ENCODE data around the gene GLI3. TPM values are rescaled to one million over a fixed set of nuclear protein-coding genes. Genes with fewer than 3 reads are reported as not detected.

The GLI3 gene
- total RNA-seq, 1 experiment from 2014 or later, result 45.0 TPM

DNA sequence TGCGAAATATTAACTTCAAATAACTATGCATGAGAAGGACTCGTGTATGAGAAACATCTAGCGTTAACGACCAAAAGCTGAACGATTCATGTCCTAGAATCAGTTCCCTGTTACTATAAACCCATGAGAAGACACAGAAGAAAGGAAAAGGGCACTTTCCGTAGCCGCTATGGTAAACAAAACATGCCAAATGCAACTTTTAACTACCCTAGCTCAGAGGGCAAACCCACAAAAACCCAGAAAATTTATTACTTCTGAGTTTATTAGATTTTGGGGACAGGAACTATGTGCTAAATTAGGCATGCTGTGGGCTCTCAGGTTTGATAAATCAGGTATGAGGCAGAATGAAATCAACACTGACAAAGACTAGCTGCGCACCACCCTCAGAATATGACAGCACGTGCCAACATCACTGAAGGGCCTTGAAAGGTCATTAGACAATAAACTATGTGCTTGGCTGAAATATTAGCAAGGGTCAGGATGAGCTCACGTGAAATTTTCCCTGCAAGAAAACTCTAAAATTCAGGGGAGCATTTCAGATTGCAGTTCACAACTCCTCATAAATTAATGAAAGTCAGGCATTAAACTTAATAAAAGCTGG, 102.6 kb downstream of the GLI3 start:
- no peak overlapping the region for H3K27ac ChIP-seq (ENCODE audit: insufficient read length, low read depth, low read length)
- no peak overlapping the region; a peak in 1 of 7 replicates for H3K27ac Mint-ChIP-seq
- WGBS (ENCODE audit: extremely low coverage, insufficient read length, low lambda C conversion rate), result no CpG with 5 or more reads among the region's 10 CpGs

More for the DNA sequence above, 102.6 kb downstream of the GLI3 start:
- Histone ChIP-seq H3K23me2 (ENCODE audit: insufficient read length, low read depth, low read length, poor library complexity, severe bottlenecking) (no peaks in the 10 kb centered on the region), H4K5ac (ENCODE audit: insufficient read length, low read depth, low read length) (no peak overlapping the region), H2BK15ac (ENCODE audit: low read depth, low read length) (no peak overlapping the region), H2BK120ac (ENCODE audit: low read depth, low read length, poor library complexity, severe bottlenecking) (no peak overlapping the region), H4K91ac (ENCODE audit: insufficient read length, low read depth, low read length) (no peak overlapping the region), H3K23ac (ENCODE audit: insufficient read length, low read depth, low read length) (no peak overlapping the region), H2BK12ac (ENCODE audit: insufficient read length, low read depth, low read length) (no peak overlapping the region), H3K9me3 (ENCODE audit: control insufficient read depth, low read depth, low read length) (no peaks in the 10 kb centered on the region), H3K27me3 (ENCODE audit: insufficient read depth, low read length) (no peaks in the 10 kb centered on the region), H3T11ph (ENCODE audit: low read length) (no peak overlapping the region), H4K8ac (replicated peaks; ENCODE audit: insufficient read length, low read depth, low read length) (no peak overlapping the region), H2BK20ac (ENCODE audit: low read depth, low read length, poor library complexity, severe bottlenecking) (no peak overlapping the region), H3K79me1 (ENCODE audit: insufficient read depth, low read depth, low read length, poor library complexity, severe bottlenecking) (peaks cover 2% of the 10 kb centered on the region), H4K20me1 (ENCODE audit: control insufficient read depth, insufficient read depth, insufficient read length) (no peaks in the 10 kb centered on the region), H3K4ac (ENCODE audit: low read depth, low read length) (no peak overlapping the region), H3K56ac (ENCODE audit: insufficient read length, low read depth, low read length) (no peak overlapping the region), H3K4me1 (ENCODE audit: insufficient read depth, low read length) (no peaks in the 10 kb centered on the region), H2AFZ (ENCODE audit: low read length) (no peak overlapping the region), H2BK5ac (ENCODE audit: insufficient read length, low read length) (no peak overlapping the region), H3K18ac (ENCODE audit: insufficient read length, low read depth, low read length) (no peak overlapping the region), H3K9ac (ENCODE audit: extremely low read depth, insufficient read length, low read length) (no peak overlapping the region), H3K79me2 (ENCODE audit: insufficient read depth, low read length) (0 out of 2 replicates have a peak, but pooled peaks cover 1% of the 10 kb centered on the region), H2AK5ac (ENCODE audit: insufficient read length, low read length) (no peak overlapping the region), H3K4me2 (ENCODE audit: insufficient read depth, insufficient read length, low read length) (no peak overlapping the region), H3K14ac (ENCODE audit: insufficient read depth, low read length) (no peak overlapping the region)
- Mint-ChIP-seq H3K4me3 (no peak overlapping the region), H3K36me3 (ENCODE audit: insufficient read depth in 1 of 3, low read depth in 3 of 3) (peaks cover 2 to 15% (median 3%) of the 10 kb centered on the region in 3 experiments; a peak in 5 of 7 replicates), H3K27me3 (ENCODE audit: low read depth) (no peaks in the 10 kb centered on the region), H3K9me3 (peaks cover 2 to 4% of the 10 kb centered on the region in 2 experiments; a peak in 2 of 5 replicates), H3K4me1 (peaks cover 34 to 42% of the 10 kb centered on the region in 2 experiments)
- no peak for DNase-seq
- TF ChIP-seq, protein P1, sequence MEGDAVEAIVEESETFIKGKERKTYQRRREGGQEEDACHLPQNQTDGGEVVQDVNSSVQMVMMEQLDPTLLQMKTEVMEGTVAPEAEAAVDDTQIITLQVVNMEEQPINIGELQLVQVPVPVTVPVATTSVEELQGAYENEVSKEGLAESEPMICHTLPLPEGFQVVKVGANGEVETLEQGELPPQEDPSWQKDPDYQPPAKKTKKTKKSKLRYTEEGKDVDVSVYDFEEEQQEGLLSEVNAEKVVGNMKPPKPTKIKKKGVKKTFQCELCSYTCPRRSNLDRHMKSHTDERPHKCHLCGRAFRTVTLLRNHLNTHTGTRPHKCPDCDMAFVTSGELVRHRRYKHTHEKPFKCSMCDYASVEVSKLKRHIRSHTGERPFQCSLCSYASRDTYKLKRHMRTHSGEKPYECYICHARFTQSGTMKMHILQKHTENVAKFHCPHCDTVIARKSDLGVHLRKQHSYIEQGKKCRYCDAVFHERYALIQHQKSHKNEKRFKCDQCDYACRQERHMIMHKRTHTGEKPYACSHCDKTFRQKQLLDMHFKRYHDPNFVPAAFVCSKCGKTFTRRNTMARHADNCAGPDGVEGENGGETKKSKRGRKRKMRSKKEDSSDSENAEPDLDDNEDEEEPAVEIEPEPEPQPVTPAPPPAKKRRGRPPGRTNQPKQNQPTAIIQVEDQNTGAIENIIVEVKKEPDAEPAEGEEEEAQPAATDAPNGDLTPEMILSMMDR (conservative IDR thresholded peaks at IDR 0.05), result no peak
